IPS DF 6.9 (cell line): ENCODE data around the gene SGPP2.

Source experiments
- DNase-seq: peaks from one replicate; pipeline ENCODE4 v3.0.0-alpha.2; 2013; ENCODE audit warnings: low read depth, low spot score
- H3K27ac ChIP-seq: one replicate; pipeline ENCODE4 v1.5.1; 2013; ENCODE audit warnings: low read length, control low read depth
- H3K27me3 ChIP-seq: 2 replicates; pipeline ENCODE4 v1.6.1; 2013; ENCODE audit warnings: mild to moderate bottlenecking, low read length; ENCODE audit not compliant: control insufficient read depth, insufficient read depth
- H3K36me3 ChIP-seq: 2 replicates; pipeline ENCODE4 v1.6.1; 2013; ENCODE audit warnings: low read length; ENCODE audit not compliant: control insufficient read depth, insufficient read depth
- H3K4me1 ChIP-seq: 2 replicates; pipeline ENCODE4 v1.6.1; 2013; ENCODE audit warnings: low read length; ENCODE audit not compliant: control insufficient read depth, insufficient read depth
- H3K4me3 ChIP-seq: 2 replicates; pipeline ENCODE4 v1.5.1; 2013; ENCODE audit warnings: mild to moderate bottlenecking, low read length
- H3K9me3 ChIP-seq: 2 replicates; pipeline ENCODE4 v1.6.1; 2013; ENCODE audit warnings: low read length, inconsistent platforms; ENCODE audit not compliant: control insufficient read depth, insufficient read depth
- WGBS: extraction: QIAGEN DNeasy Blood & Tissue Kit; methylation state at CpG from one replicate; pipeline ENCODE4 v1.1.7; 2013; ENCODE audit warnings: mixed read lengths, missing lambda C conversion rate; ENCODE audit not compliant: insufficient read length, insufficient coverage; 5-methylcytosine and 5-hydroxymethylcytosine counted together

Gene SGPP2

GRCh38 chr2:222604749-222605515, 180.6 kb downstream of the SGPP2 start:
- WGBS = no CpG with 5 or more reads among the region's 5 CpGs
- H3K4me3 ChIP-seq = no peak overlapping the region
- DNase-seq = no peak
- H3K9me3 ChIP-seq = no peaks in the 10 kb centered on the region
- H3K27me3 ChIP-seq = no peaks in the 10 kb centered on the region
- H3K27ac ChIP-seq = no peak overlapping the region
- no peaks in the 10 kb centered on the region; the same call in 1 of the 2 replicates for H3K36me3 ChIP-seq
- no peaks in the 10 kb centered on the region for H3K4me1 ChIP-seq

- H3K27ac ChIP-seq = no peak overlapping the region
- no peaks in the 10 kb centered on the region for H3K4me1 ChIP-seq
- DNase-seq = no peak
- H3K36me3 ChIP-seq = no peaks in the 10 kb centered on the region; the same call in 1 of the 2 replicates
- no peaks in the 10 kb centered on the region for H3K9me3 ChIP-seq
- no peaks in the 10 kb centered on the region for H3K27me3 ChIP-seq
- H3K4me3 ChIP-seq = no peak overlapping the region
- WGBS = no CpG with 5 or more reads among the region's 3 CpGs
These were observed 182.0 kb downstream of the SGPP2 start for GRCh38 chr2:222606306-222606705.

- no peaks in the 10 kb centered on the region for H3K27me3 ChIP-seq
- no peak overlapping the region for H3K4me3 ChIP-seq
- no peak for DNase-seq
- H3K36me3 ChIP-seq = peaks cover 3% of the 10 kb centered on the region; the same call in 1 of the 2 replicates
- H3K4me1 ChIP-seq = no peaks in the 10 kb centered on the region
- no peaks in the 10 kb centered on the region for H3K9me3 ChIP-seq
- no CpG with 5 or more reads among the region's 4 CpGs for WGBS
- no peak overlapping the region for H3K27ac ChIP-seq
These were observed 183.7 kb downstream of the SGPP2 start for GRCh38 chr2:222608081-222608480.

- H3K36me3 ChIP-seq = peaks cover 5% of the 10 kb centered on the region; the same call in 1 of the 2 replicates
- WGBS = no CpG with 5 or more reads among the region's 3 CpGs
- no peaks in the 10 kb centered on the region for H3K9me3 ChIP-seq
- H3K27me3 ChIP-seq = no peaks in the 10 kb centered on the region
- no peak overlapping the region for H3K4me3 ChIP-seq
- H3K4me1 ChIP-seq = no peaks in the 10 kb centered on the region
- no peak for DNase-seq
- H3K27ac ChIP-seq = no peak overlapping the region
These were observed 185.0 kb downstream of the SGPP2 start for GRCh38 chr2:222609381-222609780.
